ENCODE measurements around the gene CAMTA1. TPM values are rescaled to one million over a fixed set of nuclear protein-coding genes. Genes with fewer than 3 reads are reported as not detected.
"Not testable (repeated sequence)": the region's sequence is repeated elsewhere in the genome, so short reads cannot be mapped to it uniquely, and the experiment has no call there.

The CAMTA1 gene
- total RNA-seq, 1 donor from 2014 or later = 109 TPM

DNA sequence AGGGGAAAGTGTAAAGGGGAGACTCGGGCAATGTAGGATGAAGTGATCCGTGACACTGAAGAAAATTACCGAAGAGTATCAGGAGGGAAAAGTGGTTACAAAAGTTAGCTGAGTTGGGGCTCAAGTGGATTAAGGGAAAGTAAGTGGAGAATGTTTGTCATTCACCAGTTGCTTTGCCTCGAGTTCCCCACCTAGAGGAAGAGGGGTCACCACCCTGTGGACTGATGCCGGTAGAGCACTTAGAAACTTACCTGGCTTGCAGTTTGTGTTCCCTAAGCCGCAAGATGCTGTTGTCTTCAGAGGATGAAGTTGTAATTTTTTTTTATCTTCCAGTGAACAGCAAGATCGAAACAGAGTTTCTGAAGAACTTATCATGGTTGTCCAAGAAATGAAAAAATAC lies 999.9 kb downstream of the CAMTA1 start:
- H3K27ac Mint-ChIP-seq (ENCODE audit: unreplicated experiment) = no peak overlapping the region

DNA sequence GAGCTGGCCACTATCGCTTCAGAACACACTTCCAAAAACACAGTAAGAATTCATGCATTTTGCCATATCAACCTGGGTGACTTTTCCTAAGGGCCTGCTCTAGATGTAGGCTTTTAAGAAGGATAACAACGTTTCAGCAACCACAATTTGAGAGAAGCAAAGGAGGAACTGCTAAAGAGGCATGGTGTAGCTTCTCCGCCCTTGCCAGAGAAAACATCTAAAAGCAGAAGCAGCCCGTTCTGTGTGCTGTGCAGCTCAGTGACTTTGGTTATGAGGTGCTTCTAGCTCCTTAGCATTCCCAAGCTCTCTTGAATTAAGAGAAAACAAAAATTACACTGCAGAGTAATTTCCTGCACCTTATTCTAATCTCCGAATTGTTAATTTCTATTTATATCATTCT lies 1001.5 kb downstream of the CAMTA1 start:
- H3K9me3 Mint-ChIP-seq = peaks cover 18% of the 10 kb centered on the region
- TF ChIP-seq, protein P1, sequence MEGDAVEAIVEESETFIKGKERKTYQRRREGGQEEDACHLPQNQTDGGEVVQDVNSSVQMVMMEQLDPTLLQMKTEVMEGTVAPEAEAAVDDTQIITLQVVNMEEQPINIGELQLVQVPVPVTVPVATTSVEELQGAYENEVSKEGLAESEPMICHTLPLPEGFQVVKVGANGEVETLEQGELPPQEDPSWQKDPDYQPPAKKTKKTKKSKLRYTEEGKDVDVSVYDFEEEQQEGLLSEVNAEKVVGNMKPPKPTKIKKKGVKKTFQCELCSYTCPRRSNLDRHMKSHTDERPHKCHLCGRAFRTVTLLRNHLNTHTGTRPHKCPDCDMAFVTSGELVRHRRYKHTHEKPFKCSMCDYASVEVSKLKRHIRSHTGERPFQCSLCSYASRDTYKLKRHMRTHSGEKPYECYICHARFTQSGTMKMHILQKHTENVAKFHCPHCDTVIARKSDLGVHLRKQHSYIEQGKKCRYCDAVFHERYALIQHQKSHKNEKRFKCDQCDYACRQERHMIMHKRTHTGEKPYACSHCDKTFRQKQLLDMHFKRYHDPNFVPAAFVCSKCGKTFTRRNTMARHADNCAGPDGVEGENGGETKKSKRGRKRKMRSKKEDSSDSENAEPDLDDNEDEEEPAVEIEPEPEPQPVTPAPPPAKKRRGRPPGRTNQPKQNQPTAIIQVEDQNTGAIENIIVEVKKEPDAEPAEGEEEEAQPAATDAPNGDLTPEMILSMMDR (conservative IDR thresholded peaks at IDR 0.05) = no peak
- peaks cover 5% of the 10 kb centered on the region for H3K4me1 Mint-ChIP-seq
- H3K27me3 Mint-ChIP-seq (ENCODE audit: low read depth) = no peaks in the 10 kb centered on the region
- no peak for DNase-seq (ENCODE audit: low read depth, low spot score)
- H3K27ac Mint-ChIP-seq (ENCODE audit: unreplicated experiment) = no peak overlapping the region
- H3K4me3 Mint-ChIP-seq = no peak overlapping the region
- H3K36me3 Mint-ChIP-seq (ENCODE audit: low read depth) = peaks cover 36% of the 10 kb centered on the region

More for the DNA sequence above, 999.9 kb downstream of the CAMTA1 start:
- no peak for DNase-seq (ENCODE audit: low read depth, low spot score)
- Mint-ChIP-seq H3K4me1 (peaks cover 5% of the 10 kb centered on the region), H3K9me3 (peaks cover 12% of the 10 kb centered on the region), H3K27me3 (ENCODE audit: low read depth) (no peaks in the 10 kb centered on the region), H3K4me3 (peak overlapping the region; percentile 32), H3K36me3 (ENCODE audit: low read depth) (peaks cover 22% of the 10 kb centered on the region)
- TF ChIP-seq, protein P1 (conservative IDR thresholded peaks at IDR 0.05) = no peak

DNA sequence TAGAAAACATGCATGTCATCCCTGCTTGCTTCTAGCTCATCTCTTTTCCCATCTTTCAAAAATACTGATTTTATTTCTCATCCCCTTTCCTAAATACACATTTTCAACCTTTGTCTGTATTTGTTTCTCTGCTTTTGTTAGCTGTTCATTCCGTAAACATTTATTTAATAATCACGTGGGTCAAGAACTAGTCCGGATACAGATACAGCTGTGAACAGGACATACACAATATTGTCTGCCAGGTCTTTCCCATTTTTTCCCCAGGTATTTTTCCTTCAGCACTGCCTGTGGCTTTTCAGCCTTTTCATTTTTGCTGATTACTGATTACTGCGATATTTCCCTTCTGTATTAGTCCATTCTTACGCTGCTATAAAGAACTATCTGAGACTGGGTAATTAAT lies 1004.6 kb downstream of the CAMTA1 start:
- TF ChIP-seq, protein P1 (conservative IDR thresholded peaks at IDR 0.05) = no peak
- no peak for DNase-seq (ENCODE audit: low read depth, low spot score)
- H3K27ac Mint-ChIP-seq (ENCODE audit: unreplicated experiment) = no peak overlapping the region
- H3K4me3 Mint-ChIP-seq = no peak overlapping the region
- H3K36me3 Mint-ChIP-seq (ENCODE audit: low read depth) = peaks cover 55% of the 10 kb centered on the region
- no peaks in the 10 kb centered on the region for H3K4me1 Mint-ChIP-seq
- H3K9me3 Mint-ChIP-seq = peaks cover 22% of the 10 kb centered on the region
- no peaks in the 10 kb centered on the region for H3K27me3 Mint-ChIP-seq (ENCODE audit: low read depth)

DNA sequence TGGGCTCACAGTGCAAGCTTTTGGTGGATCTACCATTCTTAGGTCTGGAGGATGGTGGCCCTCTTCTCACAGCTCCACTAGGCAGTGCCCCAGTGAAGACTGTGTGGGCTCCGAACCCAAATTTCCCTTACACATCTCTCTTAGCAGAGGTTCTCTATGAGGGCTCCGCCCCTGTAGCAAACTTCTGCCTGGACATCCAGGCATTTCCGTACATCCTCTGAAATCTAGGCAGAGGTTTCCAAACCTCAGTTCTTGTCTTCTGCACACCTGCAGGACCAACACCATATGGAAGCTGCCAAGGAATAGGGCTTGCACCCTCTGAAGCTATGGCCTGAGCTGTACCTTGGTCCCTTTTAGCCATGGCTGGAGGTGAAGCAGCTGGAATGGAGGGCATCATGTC lies 1005.8 kb downstream of the CAMTA1 start:
- H3K9me3 Mint-ChIP-seq = peaks cover 17% of the 10 kb centered on the region
- H3K4me1 Mint-ChIP-seq; H3K4me3 Mint-ChIP-seq; H3K27ac Mint-ChIP-seq (ENCODE audit: unreplicated experiment); H3K27me3 Mint-ChIP-seq (ENCODE audit: low read depth); DNase-seq (ENCODE audit: low read depth, low spot score): not testable (repeated sequence)
- H3K36me3 Mint-ChIP-seq (ENCODE audit: low read depth) = peaks cover 49% of the 10 kb centered on the region

DNA sequence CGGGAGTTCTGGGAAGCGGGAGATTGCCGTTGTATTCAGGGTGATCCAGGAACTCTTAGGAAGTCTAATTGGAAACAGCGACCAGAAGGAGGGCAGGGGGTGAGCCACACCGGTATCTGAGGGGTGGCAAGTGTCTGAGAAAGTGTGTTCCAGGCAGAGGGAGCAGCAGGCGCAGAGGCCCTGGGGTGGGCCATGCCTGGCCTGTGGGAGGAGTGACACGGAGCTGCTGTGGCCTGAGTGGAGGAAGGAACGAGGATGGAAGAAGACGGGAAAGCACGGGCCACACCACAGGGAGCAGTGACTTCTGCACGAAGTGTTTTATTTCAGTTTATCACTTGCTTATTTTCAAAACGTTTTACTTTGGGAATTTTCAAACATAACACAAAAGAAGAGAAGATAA lies 1010.2 kb downstream of the CAMTA1 start:
- Mint-ChIP-seq H3K27ac (ENCODE audit: unreplicated experiment) (no peak overlapping the region), H3K27me3 (ENCODE audit: low read depth) (no peaks in the 10 kb centered on the region), H3K4me1 (no peaks in the 10 kb centered on the region), H3K36me3 (ENCODE audit: low read depth) (peaks cover 47% of the 10 kb centered on the region), H3K4me3 (no peak overlapping the region), H3K9me3 (peaks cover 8% of the 10 kb centered on the region)
- no peak for DNase-seq (ENCODE audit: low read depth, low spot score)
- TF ChIP-seq, protein P1 (conservative IDR thresholded peaks at IDR 0.05) = no peak

DNA sequence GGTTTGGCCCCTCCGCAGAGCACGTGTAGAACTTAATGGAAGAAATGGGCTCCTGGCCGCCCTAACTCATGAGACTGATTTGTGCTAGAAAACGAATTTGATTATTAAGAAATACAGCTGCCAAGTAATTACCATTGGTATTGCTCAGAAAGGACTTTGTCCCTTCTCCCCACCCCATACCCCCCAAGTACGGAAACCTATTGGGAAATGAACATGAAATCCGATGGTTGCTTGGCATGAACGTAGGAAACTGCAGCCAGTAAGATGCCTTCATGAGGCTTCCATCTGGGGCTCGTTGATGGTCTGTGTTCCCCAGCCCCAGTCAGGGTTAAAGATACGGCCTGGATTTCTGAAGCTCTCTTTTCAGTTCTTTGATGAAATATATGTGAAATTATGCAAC lies 1020.2 kb downstream of the CAMTA1 start:
- Mint-ChIP-seq H3K4me3 (no peak overlapping the region), H3K36me3 (ENCODE audit: low read depth) (no peaks in the 10 kb centered on the region)

More for the DNA sequence above, 1020.2 kb downstream of the CAMTA1 start:
- Mint-ChIP-seq H3K4me1 (no peaks in the 10 kb centered on the region), H3K27me3 (ENCODE audit: low read depth) (no peaks in the 10 kb centered on the region), H3K9me3 (no peaks in the 10 kb centered on the region), H3K27ac (ENCODE audit: unreplicated experiment) (no peak overlapping the region)
- TF ChIP-seq, protein P1 (conservative IDR thresholded peaks at IDR 0.05) = no peak
- no peak for DNase-seq (ENCODE audit: low read depth, low spot score)

Data from neural crest cell (in vitro differentiated cells).